ENCODE results near the gene OBP2A.

- TF ChIP-seq CTCF (IDR thresholded peaks at IDR 0.05; ENCODE audit: borderline replicate concordance, extremely low read depth, low read length, poor library complexity, severe bottlenecking) (no peak), EZH2 (IDR thresholded peaks at IDR 0.05; ENCODE audit: borderline replicate concordance, low read depth, low read length, severe bottlenecking) (no peak)
Measured at GRCh38 chr9:135596211-135596610, 50.3 kb downstream of the OBP2A start.

All from DND-41 (cell line).